Right hindlimb (tissue), 1 donor: Measurements from ENCODE around the gene POU6F2.
"Not testable (repeated sequence)": the region's sequence is repeated elsewhere in the genome, so short reads cannot be mapped to it uniquely, and the experiment has no call there.

Source experiments
- DNase-seq: peaks from one replicate; pipeline ENCODE4 v3.0.0-alpha.2; 2018

Gene POU6F2

DNA sequence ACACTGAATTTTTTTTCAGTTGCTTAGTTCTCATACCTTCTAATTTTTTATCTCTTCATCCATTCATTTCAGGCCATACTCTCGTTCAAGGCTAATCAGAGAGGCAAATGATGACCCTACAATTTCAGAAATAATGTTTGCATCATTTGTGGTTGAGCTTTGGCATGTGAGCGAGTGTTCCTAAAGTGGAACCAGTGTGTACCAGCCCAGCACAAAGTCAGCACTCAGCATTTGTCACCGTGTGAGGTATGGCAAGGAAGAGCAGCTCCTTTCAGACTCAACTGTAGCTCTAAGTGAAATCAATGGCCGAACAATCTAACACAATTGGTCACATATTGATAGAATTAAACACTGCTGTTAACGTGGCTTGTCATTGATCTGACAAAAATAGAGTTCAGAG, 154.6 kb downstream of the POU6F2 start:
- DNase-seq = no peak

- DNase-seq = peak; percentile 30
These were observed 155.4 kb downstream of the POU6F2 start for GRCh38 chr7:39133088-39133487.

GRCh38 chr7:39137480-39137879, 159.8 kb downstream of the POU6F2 start:
- no peak for DNase-seq

GRCh38 chr7:39142750-39143149, 165.0 kb downstream of the POU6F2 start:
- DNase-seq = no peak

DNA sequence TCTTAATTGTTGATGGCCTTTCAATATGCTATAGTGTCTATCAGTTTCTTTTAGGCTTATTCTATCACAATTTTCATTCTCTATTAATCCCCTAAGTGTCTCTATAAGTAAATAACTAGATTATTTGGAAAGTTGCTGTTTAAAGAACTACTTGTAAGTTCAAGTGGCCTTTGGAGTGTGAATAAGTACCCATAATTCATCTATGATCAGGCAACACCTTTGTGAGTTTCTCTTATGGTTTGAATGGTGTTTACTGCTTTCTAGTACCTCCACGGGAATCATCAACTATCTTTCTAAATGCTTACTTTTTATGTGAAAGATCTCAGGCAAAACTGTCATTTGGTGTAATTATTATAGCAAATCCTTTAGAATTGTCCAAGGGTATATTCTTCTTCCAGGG, 166.7 kb downstream of the POU6F2 start:
- no peak for DNase-seq

GRCh38 chr7:39145283-39145682, 167.6 kb downstream of the POU6F2 start:
- DNase-seq = no peak

GRCh38 chr7:39145935-39146334, 168.2 kb downstream of the POU6F2 start:
- no peak for DNase-seq

DNA sequence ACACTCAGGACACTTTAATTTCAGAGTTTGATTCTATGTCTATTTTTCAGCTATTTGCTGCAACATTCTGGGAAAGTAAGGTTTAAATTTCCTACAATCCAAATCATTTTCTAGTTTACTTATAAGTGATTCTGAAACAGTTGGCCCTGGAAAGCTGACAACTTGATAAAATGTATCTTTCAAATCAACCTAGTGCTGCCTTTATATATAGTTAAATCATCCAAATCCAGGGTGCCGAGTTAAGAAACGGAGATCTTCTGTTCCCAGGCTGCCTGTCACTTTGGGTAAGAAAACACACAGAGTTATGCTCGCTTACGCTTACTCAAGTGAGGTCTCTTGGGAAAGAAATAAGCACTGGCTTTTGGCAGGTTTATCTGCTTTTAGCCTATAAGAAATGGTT, 175.0 kb downstream of the POU6F2 start:
- DNase-seq = no peak

- no peak for DNase-seq
These were observed 175.4 kb downstream of the POU6F2 start for GRCh38 chr7:39153113-39153512.

- DNase-seq = no peak
These were observed 175.9 kb downstream of the POU6F2 start for GRCh38 chr7:39153647-39154046.

- no peak for DNase-seq
These were observed 177.1 kb downstream of the POU6F2 start for GRCh38 chr7:39154815-39155214.

GRCh38 chr7:39158367-39158766, 180.7 kb downstream of the POU6F2 start:
- no peak for DNase-seq

DNA sequence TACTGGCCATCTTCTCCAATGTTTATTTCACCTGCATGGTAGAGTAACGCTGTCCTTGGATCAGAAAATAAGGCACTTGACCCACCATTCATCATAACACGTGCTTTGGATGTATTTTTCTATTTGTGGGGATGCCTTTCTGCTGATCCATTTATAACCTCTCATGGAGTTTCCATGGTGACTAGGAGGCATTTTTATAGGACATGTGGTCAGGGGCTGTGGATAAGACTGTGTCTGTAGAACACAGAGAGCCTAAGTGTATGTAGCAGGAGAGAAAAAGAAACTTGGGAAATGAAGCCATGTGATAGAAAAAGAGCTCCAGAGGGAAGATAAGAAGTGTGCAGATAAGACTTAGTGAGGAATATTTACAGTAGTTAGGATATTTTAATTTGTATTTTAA, 184.2 kb downstream of the POU6F2 start:
- DNase-seq = no peak

GRCh38 chr7:39164887-39165286, 187.2 kb downstream of the POU6F2 start:
- DNase-seq = no peak

GRCh38 chr7:39168403-39169098, 190.8 kb downstream of the POU6F2 start:
- DNase-seq = no peak

- DNase-seq = no peak
These were observed 194.4 kb downstream of the POU6F2 start for GRCh38 chr7:39172137-39172536.

DNA sequence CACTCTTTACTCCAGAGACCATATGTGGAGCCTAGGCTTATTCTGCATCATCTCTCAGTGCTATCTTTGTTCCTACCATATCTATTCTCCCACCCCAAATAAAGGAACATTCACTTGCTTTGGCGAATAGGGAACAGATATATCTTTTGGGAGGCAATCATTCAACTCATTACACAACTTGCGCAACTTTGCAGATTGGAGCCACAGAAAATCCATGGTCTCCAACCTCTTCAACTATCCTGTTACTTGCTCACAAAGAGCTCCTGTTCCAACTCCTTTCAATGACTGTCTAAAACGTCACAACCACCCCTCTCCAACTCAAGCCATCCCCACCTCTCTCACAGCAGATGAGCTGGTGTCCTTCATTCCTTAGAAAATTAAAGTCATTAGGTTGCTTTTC, 203.7 kb downstream of the POU6F2 start:
- no peak for DNase-seq

DNA sequence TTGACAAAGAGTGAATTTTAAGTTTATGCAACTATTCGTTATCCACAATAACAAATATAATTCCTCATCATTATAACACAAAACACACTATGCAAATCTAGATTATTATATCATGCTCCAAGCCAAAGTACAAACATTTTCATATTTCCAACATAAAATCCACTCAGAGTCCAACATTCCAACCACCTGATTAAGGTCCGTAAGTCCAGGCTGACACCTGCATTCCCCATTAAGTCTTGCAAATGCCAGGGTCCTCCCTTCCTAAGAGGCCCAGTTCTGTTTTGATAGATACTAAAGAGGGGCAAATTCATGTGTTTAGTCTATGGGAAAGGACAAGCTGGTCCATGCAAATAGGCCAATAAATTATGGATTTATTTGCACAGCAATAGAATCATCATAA, 206.1 kb downstream of the POU6F2 start:
- DNase-seq = no peak

GRCh38 chr7:39184391-39184790, 206.7 kb downstream of the POU6F2 start:
- DNase-seq = peak; percentile 24

- no peak for DNase-seq
These were observed 208.4 kb downstream of the POU6F2 start for GRCh38 chr7:39186131-39186530.

DNA sequence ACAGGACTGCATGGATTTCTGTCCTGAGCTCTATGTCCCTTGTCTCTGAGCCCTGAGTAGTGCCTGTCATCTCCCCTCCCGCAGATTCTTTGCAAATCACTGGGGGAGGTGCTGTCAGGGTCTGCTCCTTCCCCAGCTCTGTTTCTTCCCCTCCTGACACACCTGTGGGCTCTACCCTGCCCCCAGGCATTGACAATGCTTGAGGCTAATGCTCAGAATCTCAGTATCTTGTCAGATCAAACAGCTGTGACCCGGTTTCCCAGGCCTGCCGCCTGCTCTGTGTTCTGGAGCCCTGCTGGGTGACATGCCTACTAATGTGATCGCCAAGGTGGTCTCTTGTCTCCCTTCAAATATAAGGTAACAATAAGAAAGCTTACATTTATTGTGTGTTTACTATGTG, 209.0 kb downstream of the POU6F2 start:
- DNase-seq = no peak

DNA sequence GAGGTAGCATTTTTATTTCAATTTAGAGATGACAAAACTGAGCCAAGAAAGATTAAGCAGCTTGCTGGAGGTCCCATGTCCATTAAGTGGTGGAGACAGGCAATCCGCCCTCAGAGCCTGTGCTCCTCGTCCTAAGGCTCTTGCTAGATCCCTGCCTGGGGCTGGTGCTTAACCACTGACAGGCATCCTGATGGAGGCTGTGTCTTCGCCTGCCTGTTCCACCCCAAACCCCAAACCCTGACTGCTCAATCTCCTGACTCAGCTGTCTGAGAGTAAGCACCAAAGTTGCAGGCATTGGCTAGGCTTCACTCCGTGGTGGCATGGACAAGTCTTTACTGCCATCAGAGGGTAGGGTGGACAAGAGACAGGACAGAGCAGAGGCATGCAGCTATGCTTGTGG, 209.4 kb downstream of the POU6F2 start:
- no peak for DNase-seq

DNA sequence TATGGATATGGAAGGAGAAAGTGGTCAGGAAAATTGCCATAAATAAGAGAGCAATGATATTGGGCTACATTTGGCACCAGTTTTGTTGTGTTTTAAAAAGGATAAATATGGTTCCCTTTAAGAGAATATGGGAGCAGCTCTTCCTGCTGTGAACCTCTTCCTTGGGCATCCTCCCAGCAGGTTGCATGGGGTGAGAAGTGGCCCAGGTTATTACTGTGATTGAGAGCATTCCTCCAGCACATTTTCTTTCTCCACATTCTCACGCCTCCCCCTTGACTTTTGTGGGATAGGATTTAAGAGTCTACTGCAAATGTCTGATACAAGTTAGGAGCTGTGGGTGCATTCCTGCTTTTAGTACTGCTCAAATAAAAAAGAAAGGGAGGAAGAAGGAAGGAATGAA, 214.8 kb downstream of the POU6F2 start:
- no peak for DNase-seq

DNA sequence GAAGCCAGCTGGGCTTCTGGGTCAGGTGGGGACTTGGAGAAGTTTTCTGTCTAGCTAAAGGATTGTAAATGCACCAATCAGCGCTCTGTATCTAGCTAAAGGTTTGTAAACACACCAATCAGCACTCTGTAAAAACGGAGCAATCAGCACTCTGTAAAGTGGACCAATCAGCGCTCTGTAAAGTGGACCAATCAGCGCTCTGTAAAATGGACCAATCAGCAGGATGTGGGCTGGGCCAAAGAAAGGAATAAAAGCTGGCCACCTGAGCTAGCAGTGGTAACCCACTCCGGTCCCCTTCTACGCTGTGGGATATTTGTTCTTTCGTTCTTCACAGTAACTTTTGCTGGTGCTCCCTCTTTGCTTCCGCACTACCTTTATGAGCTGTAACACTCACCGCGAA, 216.7 kb downstream of the POU6F2 start:
- not testable (repeated sequence) for DNase-seq

GRCh38 chr7:39195967-39196366, 218.3 kb downstream of the POU6F2 start:
- no peak for DNase-seq
